HG03457 (cell line): ENCODE measurements around the gene XPNPEP2.

Experiments
- ATAC-seq: cut with Tn5 transposase; IDR thresholded peaks from one replicate; pipeline ENCODE4 v1.9.1; 2021; ENCODE audit warnings: moderate number of reproducible peaks; ENCODE audit not compliant: unreplicated experiment

Gene XPNPEP2

DNA sequence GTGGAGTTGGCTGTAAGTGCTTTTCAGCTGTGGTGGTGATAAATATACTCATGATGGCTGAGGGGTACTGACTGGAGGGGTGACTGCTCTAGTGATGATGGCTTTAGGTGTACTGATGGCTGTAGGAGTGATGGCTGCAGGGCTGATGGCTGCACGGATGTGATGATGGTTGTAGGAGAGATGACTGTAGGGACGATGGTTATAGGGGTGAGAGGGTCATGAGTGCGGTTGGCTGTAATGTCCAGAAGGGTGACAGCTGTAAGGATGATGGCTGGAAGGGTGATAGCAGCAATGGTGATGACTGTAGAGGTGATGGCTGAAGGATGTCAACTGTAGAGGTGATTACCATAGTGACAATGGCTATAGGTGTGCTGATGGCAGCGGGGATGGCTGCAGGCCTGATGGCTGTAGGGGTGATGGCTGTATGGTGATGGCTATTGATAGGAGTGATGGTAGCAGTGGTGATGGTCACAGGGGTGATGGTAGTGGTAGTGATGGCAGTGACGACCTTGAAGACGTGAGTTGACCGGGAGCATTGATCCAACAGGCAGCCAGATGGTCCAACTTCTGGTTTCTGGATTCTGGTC, 40.4 kb downstream of the XPNPEP2 start:
- no peak for ATAC-seq

GRCh38 chrX:129779747-129780146, 41.0 kb downstream of the XPNPEP2 start, which contains the start of gene SASH3:
Gene SASH3, plus strand, starts transcription at chrX:129779949. Its CDS starts 149 bp downstream, at chrX:129780098.
- no peak for ATAC-seq

DNA sequence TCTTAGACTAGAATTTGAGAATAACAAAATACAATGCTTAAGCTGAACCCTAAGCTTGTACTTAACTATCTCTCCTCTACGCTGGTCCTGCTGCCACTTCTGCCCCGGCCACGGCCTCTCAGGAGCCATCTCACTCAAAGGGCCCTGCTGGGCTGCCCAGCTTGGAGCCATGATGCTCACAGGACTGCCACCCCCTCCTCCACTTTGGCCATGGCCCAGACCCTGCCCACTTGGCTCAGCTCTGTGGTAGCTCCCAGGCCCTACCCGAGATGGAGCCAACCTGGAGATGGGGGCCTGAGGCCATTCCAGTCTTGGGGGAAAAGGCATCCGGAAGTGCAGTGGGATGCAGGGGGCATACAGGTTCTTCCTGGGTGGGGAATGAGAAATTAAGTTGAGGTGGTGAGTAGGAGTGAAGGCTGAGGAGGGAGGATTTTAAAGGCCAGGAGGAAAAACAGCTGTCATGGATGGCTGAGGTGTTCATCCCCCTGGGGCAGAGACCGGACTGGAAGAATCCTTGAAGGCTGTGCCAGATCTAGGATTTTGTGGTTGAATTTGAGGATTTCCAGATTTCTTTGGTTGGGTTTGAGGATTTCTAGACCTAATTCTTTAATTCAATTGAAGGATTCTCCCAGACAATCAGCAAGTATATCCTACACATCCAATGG, 41.8 kb downstream of the XPNPEP2 start:
- no peak for ATAC-seq

DNA sequence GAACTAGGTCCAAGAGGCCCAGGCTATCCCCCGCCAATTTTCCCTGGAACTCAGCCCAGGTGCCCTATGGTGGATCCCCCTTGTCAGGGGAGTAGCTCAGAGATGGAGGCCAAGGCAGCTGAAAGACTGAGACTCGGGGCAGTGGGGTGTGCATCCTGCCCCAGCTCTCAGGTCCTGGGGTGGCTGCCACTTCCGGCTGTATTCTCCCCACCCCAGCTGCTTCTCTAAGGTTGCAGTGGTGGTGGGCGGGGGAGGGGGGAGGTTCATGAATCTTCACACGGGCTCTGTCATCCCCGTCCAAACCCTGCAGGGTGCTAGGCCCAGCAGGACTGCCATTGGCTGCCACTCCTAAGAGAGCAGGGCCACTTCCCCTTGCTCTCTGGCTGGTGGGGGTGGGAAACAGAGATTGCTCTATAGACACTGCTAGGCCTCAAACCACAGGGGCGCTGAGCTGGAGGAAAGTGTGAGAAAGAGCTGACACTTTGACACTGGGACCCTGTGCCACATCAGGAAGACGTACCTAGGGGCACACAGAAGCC, 42.4 kb downstream of the XPNPEP2 start:
- peak; percentile 70 for ATAC-seq

DNA sequence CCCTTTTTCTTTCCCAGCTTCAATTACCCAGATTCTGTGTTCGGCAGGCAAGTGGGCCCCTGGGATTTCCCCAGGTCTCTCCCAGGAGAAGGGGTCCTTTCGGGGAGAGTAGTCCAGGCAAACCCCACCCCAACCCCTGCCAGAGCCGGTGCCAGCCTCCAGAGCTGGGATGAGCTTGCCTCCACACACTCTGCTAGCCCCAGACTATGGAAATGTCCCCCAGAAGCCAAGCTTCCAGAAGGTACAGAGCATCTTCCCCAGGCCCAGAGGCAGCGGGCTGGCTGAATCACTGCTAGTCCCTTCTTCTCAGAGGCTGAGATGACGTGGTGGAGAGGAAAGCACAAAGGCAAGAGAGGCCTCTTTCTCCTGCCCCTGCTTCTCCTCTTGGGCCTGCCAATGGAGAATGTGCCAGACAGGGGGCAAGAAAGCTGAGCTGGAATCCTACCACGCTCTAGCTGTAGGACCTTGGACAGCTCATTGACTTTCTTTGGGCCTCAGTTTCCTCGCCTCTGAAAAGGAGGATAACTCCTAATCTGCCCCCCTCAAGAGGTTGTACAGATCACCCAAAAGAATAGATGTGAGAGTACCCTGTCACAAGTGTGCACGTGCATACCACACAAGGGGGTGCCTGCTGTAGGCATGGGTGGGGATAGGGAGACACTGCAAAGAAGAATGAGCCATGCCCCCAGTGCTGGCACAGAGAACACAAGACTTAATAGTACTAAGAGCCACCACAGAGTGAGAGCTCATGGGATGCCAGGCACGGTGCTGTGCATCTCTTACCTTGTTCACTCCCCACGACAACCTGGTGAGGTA, 43.1 kb downstream of the XPNPEP2 start:
- no peak for ATAC-seq

GRCh38 chrX:129782706-129783105, 43.9 kb downstream of the XPNPEP2 start:
- ATAC-seq, result no peak

- no peak for ATAC-seq
These were observed 44.5 kb downstream of the XPNPEP2 start for GRCh38 chrX:129783291-129783713.

- ATAC-seq, result no peak
These were observed 45.6 kb downstream of the XPNPEP2 start for GRCh38 chrX:129784371-129784770.

GRCh38 chrX:129785160-129785947, 46.6 kb downstream of the XPNPEP2 start:
- no peak for ATAC-seq

GRCh38 chrX:129786210-129786651, 47.5 kb downstream of the XPNPEP2 start:
- peak; percentile 62 for ATAC-seq

DNA sequence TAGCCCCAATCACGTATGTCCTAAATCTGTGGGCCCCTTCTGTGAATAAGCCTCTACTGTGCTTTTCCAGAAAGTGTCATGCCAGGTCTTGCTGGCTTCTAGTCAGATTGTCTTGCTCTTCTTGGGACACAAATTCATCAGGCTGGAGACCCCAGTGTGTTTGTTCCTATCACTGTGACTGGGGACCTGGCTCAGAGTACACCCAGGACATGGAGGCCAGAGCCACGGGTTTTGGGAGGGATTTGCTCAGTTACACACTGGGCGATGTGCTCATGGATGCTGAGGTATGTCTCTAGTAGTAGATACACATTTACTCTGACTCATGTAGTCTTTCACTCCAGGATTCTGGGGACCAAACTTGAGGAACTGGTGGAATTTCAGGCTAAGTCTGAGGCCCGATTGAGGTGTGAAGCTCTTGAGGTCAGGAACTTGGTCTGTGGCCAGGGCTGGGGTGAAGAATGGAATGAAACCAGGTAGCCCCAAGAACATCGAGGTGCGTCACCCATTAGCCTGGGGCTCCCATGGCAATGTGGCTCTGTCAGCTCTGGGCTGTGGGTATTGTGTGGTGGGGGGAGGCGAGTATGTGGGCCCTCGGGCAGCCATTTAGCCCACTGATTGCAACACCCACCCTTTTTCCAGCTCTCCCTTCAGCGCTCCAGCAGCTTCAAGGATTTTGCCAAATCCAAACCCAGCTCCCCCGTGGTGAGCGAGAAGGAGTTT, 48.7 kb downstream of the XPNPEP2 start:
- ATAC-seq, result no peak

DNA sequence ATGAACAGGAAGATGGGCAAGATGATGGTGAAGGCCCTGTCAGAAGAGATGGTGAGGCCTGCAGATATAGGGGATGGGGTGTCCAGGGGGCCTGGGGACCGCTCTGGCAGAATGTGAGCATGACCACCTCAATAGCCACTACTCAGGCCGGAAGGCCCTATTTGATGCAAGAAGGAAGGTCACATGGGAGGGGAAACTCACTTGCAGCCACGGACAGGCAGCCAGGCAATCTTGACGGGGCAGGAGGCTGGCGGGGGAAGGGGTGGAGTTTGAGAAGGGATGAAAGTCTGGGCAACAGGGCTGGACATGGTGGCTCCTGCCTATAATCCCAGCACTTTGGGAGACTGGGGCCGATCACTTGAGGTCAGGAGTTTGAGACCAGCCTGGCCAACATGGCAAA, 49.7 kb downstream of the XPNPEP2 start:
- no peak for ATAC-seq

- ATAC-seq, result no peak
These were observed 51.4 kb downstream of the XPNPEP2 start for GRCh38 chrX:129790146-129790545.

- no peak for ATAC-seq
These were observed 52.0 kb downstream of the XPNPEP2 start for GRCh38 chrX:129790808-129791207.

GRCh38 chrX:129791336-129791735, 52.6 kb downstream of the XPNPEP2 start:
- no peak for ATAC-seq

- no peak for ATAC-seq
These were observed 53.3 kb downstream of the XPNPEP2 start for GRCh38 chrX:129791961-129792570.

GRCh38 chrX:129792586-129793291, 54.0 kb downstream of the XPNPEP2 start:
- ATAC-seq, result no peak

DNA sequence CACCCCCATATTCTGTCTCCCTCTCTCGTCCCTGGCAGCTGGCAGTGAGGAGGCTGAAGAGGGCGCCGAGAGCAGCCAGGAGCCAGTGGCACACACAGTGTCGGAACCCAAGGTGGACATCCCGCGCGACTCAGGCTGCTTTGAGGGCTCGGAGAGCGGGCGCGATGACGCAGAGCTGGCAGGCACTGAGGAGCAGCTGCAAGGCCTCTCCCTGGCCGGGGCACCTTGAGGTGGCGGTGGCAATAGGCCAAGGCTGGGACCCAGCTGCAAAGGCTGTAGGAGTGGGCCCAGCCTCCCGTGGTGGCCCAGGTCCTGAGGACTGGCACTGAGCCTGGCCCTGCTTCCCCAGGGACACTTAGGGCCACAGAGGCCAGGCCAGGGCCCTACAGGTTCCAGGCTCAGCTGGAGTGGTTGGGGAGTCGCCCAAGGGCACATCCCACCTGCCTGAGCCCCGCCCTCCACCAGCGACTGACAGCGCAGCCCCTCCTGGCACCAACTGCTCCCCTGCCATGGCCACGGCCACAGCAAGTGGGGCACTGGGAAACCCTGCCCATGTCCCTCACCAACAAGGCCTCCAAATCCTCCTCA, 54.9 kb downstream of the XPNPEP2 start:
- no peak for ATAC-seq

DNA sequence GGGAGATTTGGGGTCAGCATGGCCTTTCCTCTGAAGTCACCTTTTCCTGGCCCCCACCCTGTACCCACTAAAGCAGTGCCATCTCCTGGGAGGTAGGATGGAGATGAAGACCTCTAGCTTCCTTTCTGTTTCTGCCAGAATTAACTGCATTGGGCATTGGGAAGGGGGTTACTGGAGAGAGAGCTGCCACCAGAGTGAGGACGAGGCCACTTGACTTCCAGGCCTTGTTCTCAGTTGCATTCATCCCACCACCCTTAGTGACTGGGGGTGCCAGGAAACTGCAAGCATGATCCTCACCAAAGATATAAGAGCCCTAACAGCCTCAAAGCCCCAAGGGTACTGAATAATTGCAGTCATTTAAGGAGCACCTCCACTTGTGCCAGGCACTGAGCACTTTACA, 56.8 kb downstream of the XPNPEP2 start:
- no peak for ATAC-seq
